Keratinocyte (primary cell): Measurements from ENCODE around the gene TIAL1. TPM values are rescaled to one million over a fixed set of nuclear protein-coding genes. Genes with fewer than 3 reads are reported as not detected.
A peak's percentile ranks its signal among the peaks of the same experiment; 100 is the strongest.

Experiments used
- DNase-seq: peaks from one replicate; pipeline ENCODE4 v3.0.0-alpha.2; 2011; ENCODE audit warnings: low read depth, missing footprints, low spot score
- FAIRE-seq: peaks from 2 replicates; lab custom pipeline; 2011; peaks lifted over from hg19 to GRCh38; lab: Jason Lieb, UNC
- H2AFZ ChIP-seq: 2 replicates; pipeline ENCODE4 v1.6.0; 2012; ENCODE audit warnings: low read length, control low read depth, inconsistent platforms; ENCODE audit not compliant: control insufficient read depth
- H3K27ac ChIP-seq: 2 replicates; pipeline ENCODE4 v1.5.1; 2011; ENCODE audit warnings: low read length; ENCODE audit not compliant: control insufficient read depth, insufficient read depth
- H3K27me3 ChIP-seq: 3 replicates; pipeline ENCODE4 v1.6.0; 2011; ENCODE audit warnings: low read length; ENCODE audit not compliant: control insufficient read depth, insufficient read depth; ENCODE audit errors: extremely low read depth
- H3K36me3 ChIP-seq, 2 experiments: 2 replicates in 1 of 2; 3 replicates in 1 of 2; pipeline ENCODE4 v1.5.1; 2011; ENCODE audit warnings: low read length in 2 of 2, mild to moderate bottlenecking in 1 of 2; ENCODE audit not compliant: control insufficient read depth in 2 of 2, insufficient read depth in 2 of 2; ENCODE audit errors: extremely low read depth in 1 of 2
- H3K4me1 ChIP-seq: 3 replicates; pipeline ENCODE4 v1.5.1; 2011; ENCODE audit warnings: low read length; ENCODE audit not compliant: control insufficient read depth, insufficient read depth; ENCODE audit errors: extremely low read depth
- H3K4me2 ChIP-seq: 3 replicates; pipeline ENCODE4 v1.6.0; 2011; ENCODE audit warnings: low read depth, low read length; ENCODE audit not compliant: control insufficient read depth, insufficient read depth; ENCODE audit errors: extremely low read depth
- H3K4me3 ChIP-seq, 3 experiments: fragments of 200-600 bp in 1 of 3; sonication (generic) in 1 of 3; 2 replicates in 2 of 3; 3 replicates in 1 of 3; pipeline ENCODE4 v1.5.1; 2011 to 2016; ENCODE audit warnings: low read length in 3 of 3, mild to moderate bottlenecking in 3 of 3, control low read depth in 2 of 3, inconsistent platforms in 1 of 3, low read depth in 1 of 3, mixed read lengths in 1 of 3, mixed run types in 1 of 3, moderate library complexity in 1 of 3; ENCODE audit not compliant: control insufficient read depth in 2 of 3, insufficient read depth in 2 of 3; ENCODE audit errors: extremely low read depth in 1 of 3
- H3K79me2 ChIP-seq: 2 replicates; pipeline ENCODE4 v1.6.0; 2012; ENCODE audit warnings: low read length; ENCODE audit not compliant: control insufficient read depth, insufficient read depth
- H3K9ac ChIP-seq: 3 replicates; pipeline ENCODE4 v1.6.0; 2011; ENCODE audit warnings: low read length; ENCODE audit not compliant: control insufficient read depth, insufficient read depth; ENCODE audit errors: extremely low read depth
- H3K9me1 ChIP-seq: 3 replicates; pipeline ENCODE4 v1.6.0; 2011; ENCODE audit warnings: low read length; ENCODE audit not compliant: control insufficient read depth, insufficient read depth; ENCODE audit errors: extremely low read depth
- H3K9me3 ChIP-seq: 2 replicates; pipeline ENCODE4 v1.5.1; 2012; ENCODE audit warnings: low read depth, low read length; ENCODE audit not compliant: control insufficient read depth
- H4K20me1 ChIP-seq: 3 replicates; pipeline ENCODE4 v1.6.0; 2011; ENCODE audit warnings: low read length; ENCODE audit not compliant: control insufficient read depth, insufficient read depth; ENCODE audit errors: extremely low read depth
- EZH2 ChIP-seq: IDR thresholded peaks from one replicate; pipeline ENCODE4 v1.6.1; 2012; ENCODE audit warnings: inconsistent platforms, mild to moderate bottlenecking, low read length, moderate library complexity
- dilution Hi-C: fragments of 300-500 bp; cut with MboI; formaldehyde crosslinking; loops from one replicate; pipeline ENCODE4 v1.7.0; 2020; ENCODE audit warnings: low sequenced_read_pairs; ENCODE audit not compliant: extremely low pct_ligation_motif_present
- polyA plus RNA-seq, 5 experiments: library from polyadenylated mRNA; depleted of rRNA in 3 of 5; stranded (reverse) in 3 of 5; stranded (forward) in 1 of 5; unstranded in 1 of 5; fragments of >200 nt; gene quantifications; 1 replicate in 1 of 5; 2 replicates in 3 of 5; 3 replicates in 1 of 5; pipeline versions ENCODE4 v1.2.1 to v1.2.3, GENCODE V29; 2011 to 2012; ENCODE audit warnings: missing spikeins in 2 of 5, low read depth in 1 of 5, low replicate concordance in 1 of 5
- TF ChIP-seq, protein P1 (sequence below), 3 experiments: IDR thresholded peaks in 1 of 3; conservative IDR thresholded peaks in 1 of 3; optimal IDR thresholded peaks in 1 of 3; 2 replicates in 2 of 3; 3 replicates in 1 of 3; pipeline versions ENCODE3 to v1.5.1; 2011; ENCODE audit warnings: low read length in 3 of 3, mild to moderate bottlenecking in 3 of 3, moderate library complexity in 2 of 3, control low read depth in 1 of 3, inconsistent platforms in 1 of 3; ENCODE audit not compliant: insufficient read depth in 2 of 3; ENCODE audit errors: extremely low read depth in 1 of 3

Gene TIAL1
- polyA plus RNA-seq, 1 donor (not counting 4 experiments of a cell fraction or from before 2014, with no cell fraction given): 117 TPM

DNA sequence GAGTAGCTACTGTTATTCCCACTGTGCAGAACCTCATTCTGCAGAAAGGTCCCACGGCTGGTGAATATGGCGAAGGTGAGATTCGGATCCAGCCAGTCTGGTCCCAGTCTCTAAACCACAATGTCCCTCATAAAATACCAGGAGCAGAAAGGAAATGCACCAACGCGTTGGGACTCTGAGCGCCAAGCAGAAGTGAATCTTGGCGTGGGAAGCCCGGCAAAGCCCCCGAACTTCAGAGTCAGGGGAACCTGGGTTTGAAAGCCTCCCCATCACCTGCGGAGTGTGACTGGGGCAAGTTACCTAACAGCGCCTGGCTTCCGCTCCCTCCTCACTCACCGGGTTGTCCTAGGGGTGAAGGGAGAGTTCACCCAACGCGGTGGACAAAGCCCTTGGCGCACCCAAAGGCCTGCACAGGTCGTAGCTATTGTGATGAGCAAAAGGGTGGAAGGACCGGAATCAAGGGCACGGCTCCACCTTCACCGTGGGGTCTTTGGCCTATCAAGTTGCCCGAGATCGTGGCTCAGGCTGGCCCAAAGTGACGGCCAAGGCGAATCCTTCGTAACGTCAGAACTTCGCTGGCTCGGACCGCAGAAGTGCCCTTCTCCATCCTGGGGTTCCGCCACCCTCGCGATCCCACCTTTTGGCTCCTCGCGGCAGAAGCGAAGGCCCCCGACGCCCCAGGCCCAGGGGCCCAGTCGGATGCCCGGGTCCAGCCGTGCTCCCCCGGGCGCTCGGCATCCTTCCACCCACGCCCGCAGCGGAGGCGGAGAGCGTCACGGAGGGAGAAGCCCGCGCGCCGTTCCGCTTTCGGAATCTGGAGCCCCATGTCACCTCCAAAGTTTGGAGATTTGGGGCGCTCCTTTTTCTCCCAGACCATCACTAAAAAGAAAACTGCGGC, 55.1 kb downstream of the TIAL1 start:
- H3K27ac ChIP-seq: peak overlapping the region; percentile 11
- peak overlapping the region; percentile 74 for H3K9ac ChIP-seq
- DNase-seq (no peak), FAIRE-seq (no peak)
- TF ChIP-seq EZH2: no peak
- TF ChIP-seq, protein P1, sequence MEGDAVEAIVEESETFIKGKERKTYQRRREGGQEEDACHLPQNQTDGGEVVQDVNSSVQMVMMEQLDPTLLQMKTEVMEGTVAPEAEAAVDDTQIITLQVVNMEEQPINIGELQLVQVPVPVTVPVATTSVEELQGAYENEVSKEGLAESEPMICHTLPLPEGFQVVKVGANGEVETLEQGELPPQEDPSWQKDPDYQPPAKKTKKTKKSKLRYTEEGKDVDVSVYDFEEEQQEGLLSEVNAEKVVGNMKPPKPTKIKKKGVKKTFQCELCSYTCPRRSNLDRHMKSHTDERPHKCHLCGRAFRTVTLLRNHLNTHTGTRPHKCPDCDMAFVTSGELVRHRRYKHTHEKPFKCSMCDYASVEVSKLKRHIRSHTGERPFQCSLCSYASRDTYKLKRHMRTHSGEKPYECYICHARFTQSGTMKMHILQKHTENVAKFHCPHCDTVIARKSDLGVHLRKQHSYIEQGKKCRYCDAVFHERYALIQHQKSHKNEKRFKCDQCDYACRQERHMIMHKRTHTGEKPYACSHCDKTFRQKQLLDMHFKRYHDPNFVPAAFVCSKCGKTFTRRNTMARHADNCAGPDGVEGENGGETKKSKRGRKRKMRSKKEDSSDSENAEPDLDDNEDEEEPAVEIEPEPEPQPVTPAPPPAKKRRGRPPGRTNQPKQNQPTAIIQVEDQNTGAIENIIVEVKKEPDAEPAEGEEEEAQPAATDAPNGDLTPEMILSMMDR (optimal IDR thresholded peaks at IDR 0.05 in 1 of 3, IDR thresholded peaks at IDR 0.05 in 1 of 3, conservative IDR thresholded peaks at IDR 0.05 in 1 of 3; ENCODE audit: extremely low read depth in 1 of 3, insufficient read depth in 2 of 3, low read length in 3 of 3): no peak
- no peaks in the 10 kb centered on the region for H4K20me1 ChIP-seq
- H3K36me3 ChIP-seq: peaks cover 0 to 4% of the 10 kb centered on the region in 2 experiments
- peaks cover 29% of the 10 kb centered on the region for H3K4me1 ChIP-seq
- H3K4me3 ChIP-seq: peak overlapping the region; percentile 64 to 79 (median 68)
- no peak overlapping the region for H2AFZ ChIP-seq
- H3K4me2 ChIP-seq: peak overlapping the region; percentile 79
- dilution Hi-C loops: no loop called here
- H3K9me1 ChIP-seq: no peaks in the 10 kb centered on the region
- H3K9me3 ChIP-seq: no peaks in the 10 kb centered on the region
- no peaks in the 10 kb centered on the region for H3K27me3 ChIP-seq
- peaks cover 54% of the 10 kb centered on the region for H3K79me2 ChIP-seq

DNA sequence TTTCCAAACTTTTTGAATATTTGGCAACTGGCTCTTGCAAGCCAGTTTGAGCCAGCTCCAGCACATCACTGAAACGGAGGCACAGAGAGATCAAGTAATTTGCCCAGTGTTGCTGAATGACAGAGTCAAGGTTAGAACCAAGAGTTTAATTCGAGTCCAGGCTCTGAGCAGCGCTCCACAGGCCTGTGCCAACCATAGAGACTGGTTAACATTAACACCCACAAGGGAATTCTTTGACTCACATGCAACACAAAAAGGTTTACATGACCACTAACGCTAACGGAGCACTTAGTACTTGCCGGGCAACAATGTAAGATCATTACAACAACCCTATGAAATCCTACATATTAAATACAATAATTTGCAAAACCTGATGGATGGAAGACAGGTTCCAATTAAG, 55.7 kb downstream of the TIAL1 start:
- Histone ChIP-seq H3K79me2 (peaks cover 60% of the 10 kb centered on the region), H3K9me3 (no peaks in the 10 kb centered on the region), H2AFZ (no peak overlapping the region), H3K36me3 (peaks cover 0 to 4% of the 10 kb centered on the region in 2 experiments), H3K9ac (no peak overlapping the region), H4K20me1 (no peaks in the 10 kb centered on the region), H3K4me3 (peak overlapping the region in 2 of 3 experiments; percentile 28 to 79), H3K4me1 (peaks cover 32% of the 10 kb centered on the region), H3K27ac (no peak overlapping the region), H3K9me1 (no peaks in the 10 kb centered on the region), H3K4me2 (peak overlapping the region; percentile 79), H3K27me3 (no peaks in the 10 kb centered on the region)
- TF ChIP-seq, protein P1 (optimal IDR thresholded peaks at IDR 0.05 in 1 of 3, IDR thresholded peaks at IDR 0.05 in 1 of 3, conservative IDR thresholded peaks at IDR 0.05 in 1 of 3; ENCODE audit: extremely low read depth in 1 of 3, insufficient read depth in 2 of 3, low read length in 3 of 3): no peak
- TF ChIP-seq EZH2: no peak
- dilution Hi-C loops: no loop called here
- FAIRE-seq (no peak), DNase-seq (no peak)
